Body of pancreas (tissue), 4 donors: ENCODE results near the gene CAPN14. TPM values are rescaled to one million over a fixed set of nuclear protein-coding genes. Genes with fewer than 3 reads are reported as not detected.

Experiments
- ATAC-seq: fragments of 150-250 bp; one replicate; pipeline ENCODE4 v1.9.1; 2016
- DNase-seq, 4 donors: peaks; one replicate each; pipeline ENCODE4 v3.0.0-alpha.2; 2019
- H3K27ac ChIP-seq, 4 donors: fragments of 200-600 bp; sonication (generic); 1 replicate in 3 of 4; 2 replicates in 1 of 4; pipeline versions ENCODE4 v1.5.1 to v1.6.1; 2016 to 2019; ENCODE audit warnings: mild to moderate bottlenecking in 1 of 4, mixed read lengths in 1 of 4, moderate library complexity in 1 of 4
- H3K27me3 ChIP-seq, 2 donors: fragments of 200-600 bp; sonication (generic); one replicate each; pipeline ENCODE4 v1.6.0; 2016; ENCODE audit warnings: mild to moderate bottlenecking in 1 of 2
- H3K36me3 ChIP-seq, 2 donors: fragments of 200-600 bp; sonication (generic); replicated peaks in 1 of 2; 2 replicates each; pipeline ENCODE4 v1.5.1; 2016; ENCODE audit warnings: low read depth in 2 of 2; ENCODE audit not compliant: insufficient read depth in 1 of 2
- H3K4me1 ChIP-seq: fragments of 200-600 bp; sonication (generic); one replicate; pipeline ENCODE4 v1.6.0; 2016
- H3K4me3 ChIP-seq, 2 donors: fragments of 200-600 bp; sonication (generic); 1 replicate in 1 of 2; 2 replicates in 1 of 2; pipeline ENCODE4 v1.5.1; 2016 to 2019
- H3K9me3 ChIP-seq, 3 donors: fragments of 200-600 bp; sonication (generic); 1 replicate in 2 of 3; 2 replicates in 1 of 3; pipeline ENCODE4 v1.5.1; 2016
- POLR2A ChIP-seq, 3 donors: fragments of 450-650 bp; IDR thresholded peaks; one replicate each; pipeline ENCODE4 v1.6.1; 2016; ENCODE audit warnings: antibody characterized with exemption in 3 of 3, mild to moderate bottlenecking in 2 of 3
- WGBS, 2 donors: methylation state at CpG; one replicate each; pipeline ENCODE4 v1.1.5; 2017; 5-methylcytosine and 5-hydroxymethylcytosine counted together
- intact Hi-C: fragments of 100-400 bp; cut with DNase I; formaldehyde crosslinking; loops from one replicate; pipeline ENCODE4 v1.15.1; 2023
- total RNA-seq, 2 donors: library from RNA; depleted of rRNA; stranded (reverse); fragments of >200 nt; gene quantifications; one replicate each; pipeline ENCODE4 v1.1.0, GENCODE V29; 2016
- TF ChIP-seq, protein P1 (sequence below), 7 experiments: fragments of 450-650 bp in 4 of 7; fragments of 200-600 bp in 3 of 7; sonication (generic) in 3 of 7; IDR thresholded peaks; one replicate each; pipeline ENCODE4 v1.5.1; 2016 to 2019; ENCODE audit warnings: antibody characterized with exemption in 7 of 7

CAPN14 gene
- total RNA-seq, 2 donors from 2014 or later: not detected

DNA sequence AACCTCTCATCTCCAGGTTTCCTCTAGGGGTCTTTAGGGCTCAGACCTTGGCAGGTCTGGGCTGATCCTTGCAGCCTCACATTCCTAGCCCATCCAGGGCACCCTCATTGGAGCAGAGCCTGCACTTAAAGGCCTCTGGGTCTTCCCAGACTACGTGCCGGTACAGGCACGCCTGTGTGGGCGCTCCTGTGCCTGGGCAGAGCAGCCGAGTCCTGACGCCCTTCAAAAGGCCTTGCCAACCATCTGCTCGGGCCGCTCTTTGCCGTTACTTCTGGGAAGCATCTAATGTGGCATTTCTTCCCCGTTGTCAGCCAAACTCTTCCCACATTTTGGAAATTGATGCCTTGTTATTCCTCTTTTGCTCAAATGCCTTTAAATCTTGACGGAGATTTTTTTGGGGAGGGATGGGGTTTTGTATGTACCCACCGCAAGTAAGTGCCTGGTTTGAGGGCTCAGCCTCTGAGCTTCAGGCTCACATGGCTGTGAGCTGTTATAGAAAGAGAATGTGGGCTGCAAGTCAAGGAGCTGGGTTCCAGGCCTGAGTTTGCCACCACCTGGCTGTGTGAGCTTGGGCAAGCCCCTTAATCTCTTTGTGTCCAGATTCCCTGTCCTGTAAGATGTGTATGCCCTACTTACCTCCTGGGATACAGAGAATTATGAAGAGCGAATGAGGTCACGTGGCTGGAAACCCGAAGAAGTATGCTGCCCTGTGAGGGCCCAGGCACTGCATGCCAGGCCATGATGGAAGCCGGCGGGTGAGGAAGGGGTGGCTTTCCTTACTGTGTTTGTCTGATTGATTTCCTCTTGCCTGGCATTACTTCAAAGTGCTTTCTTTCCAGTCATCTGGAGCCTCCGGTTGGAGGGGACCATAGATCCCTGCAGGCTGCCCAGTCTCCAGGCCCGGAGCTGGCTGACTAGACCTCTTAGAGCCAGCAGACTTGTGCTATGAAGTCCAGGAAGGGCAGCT is 37.2 kb upstream of the CAPN14 start:
- Histone ChIP-seq H3K27ac (no peak overlapping the region), H3K36me3 (no peaks in the 10 kb centered on the region), H3K27me3 (no peaks in the 10 kb centered on the region), H3K4me1 (no peaks in the 10 kb centered on the region), H3K4me3 (no peak overlapping the region), H3K9me3 (no peaks in the 10 kb centered on the region)
- WGBS, 2 donors: 82 to 85% methylated on average over 18 to 19 of the region's 19 CpGs
- DNase-seq (no peak), ATAC-seq (no peak)
- intact Hi-C loops: no loop called here
- no peak for TF ChIP-seq POLR2A (IDR thresholded peaks at IDR 0.05)
- TF ChIP-seq, protein P1, sequence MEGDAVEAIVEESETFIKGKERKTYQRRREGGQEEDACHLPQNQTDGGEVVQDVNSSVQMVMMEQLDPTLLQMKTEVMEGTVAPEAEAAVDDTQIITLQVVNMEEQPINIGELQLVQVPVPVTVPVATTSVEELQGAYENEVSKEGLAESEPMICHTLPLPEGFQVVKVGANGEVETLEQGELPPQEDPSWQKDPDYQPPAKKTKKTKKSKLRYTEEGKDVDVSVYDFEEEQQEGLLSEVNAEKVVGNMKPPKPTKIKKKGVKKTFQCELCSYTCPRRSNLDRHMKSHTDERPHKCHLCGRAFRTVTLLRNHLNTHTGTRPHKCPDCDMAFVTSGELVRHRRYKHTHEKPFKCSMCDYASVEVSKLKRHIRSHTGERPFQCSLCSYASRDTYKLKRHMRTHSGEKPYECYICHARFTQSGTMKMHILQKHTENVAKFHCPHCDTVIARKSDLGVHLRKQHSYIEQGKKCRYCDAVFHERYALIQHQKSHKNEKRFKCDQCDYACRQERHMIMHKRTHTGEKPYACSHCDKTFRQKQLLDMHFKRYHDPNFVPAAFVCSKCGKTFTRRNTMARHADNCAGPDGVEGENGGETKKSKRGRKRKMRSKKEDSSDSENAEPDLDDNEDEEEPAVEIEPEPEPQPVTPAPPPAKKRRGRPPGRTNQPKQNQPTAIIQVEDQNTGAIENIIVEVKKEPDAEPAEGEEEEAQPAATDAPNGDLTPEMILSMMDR (IDR thresholded peaks at IDR 0.05): no peak

DNA sequence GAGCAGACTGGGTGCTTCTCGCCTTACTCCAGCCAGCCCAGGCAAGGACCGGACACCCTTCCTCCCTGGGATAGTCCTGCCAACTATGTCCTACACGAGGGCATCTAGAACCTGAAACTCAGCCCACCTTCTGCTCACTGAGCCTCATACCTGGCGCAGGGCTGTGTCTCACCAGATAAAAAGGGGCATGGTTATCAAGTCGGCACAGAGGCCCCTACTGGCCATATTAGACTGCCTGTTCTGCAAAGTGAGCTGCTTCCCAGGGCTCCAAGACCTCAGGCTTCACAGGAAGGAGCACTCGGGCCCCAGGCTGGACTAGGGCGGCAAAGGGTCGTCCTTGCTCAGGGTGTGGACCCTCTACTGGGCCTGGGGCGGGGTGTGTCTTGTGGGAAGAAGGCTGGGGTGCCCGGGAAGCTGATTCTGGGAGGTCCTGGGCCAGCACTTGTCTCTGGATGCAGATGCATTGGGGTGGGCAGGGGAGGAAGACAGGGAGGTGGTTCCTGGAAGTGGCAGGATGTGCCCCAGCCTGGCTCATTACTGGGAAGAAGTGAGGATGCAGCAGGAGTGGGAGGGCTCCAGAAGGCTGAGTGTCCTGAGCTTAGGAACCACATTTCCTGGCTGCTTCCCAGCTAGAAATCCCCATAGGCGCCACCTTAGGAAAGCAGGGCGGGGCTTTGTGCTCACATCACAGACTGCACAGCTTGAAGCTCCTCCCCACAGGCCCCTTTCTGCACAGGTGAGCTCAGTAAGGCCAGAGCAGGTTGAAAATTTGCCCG is 36.2 kb upstream of the CAPN14 start:
- TF ChIP-seq POLR2A (IDR thresholded peaks at IDR 0.05): no peak
- TF ChIP-seq, protein P1 (IDR thresholded peaks at IDR 0.05): no peak
- Histone ChIP-seq H3K4me3 (no peak overlapping the region), H3K4me1 (no peaks in the 10 kb centered on the region), H3K9me3 (no peaks in the 10 kb centered on the region), H3K27ac (no peak overlapping the region), H3K27me3 (no peaks in the 10 kb centered on the region), H3K36me3 (no peaks in the 10 kb centered on the region)
- DNase-seq: no peak
- 74 to 79% methylated on average over 7 to 13 of the region's 13 CpGs for WGBS, 2 donors
- intact Hi-C loops: no loop called here
- ATAC-seq: no peak

DNA sequence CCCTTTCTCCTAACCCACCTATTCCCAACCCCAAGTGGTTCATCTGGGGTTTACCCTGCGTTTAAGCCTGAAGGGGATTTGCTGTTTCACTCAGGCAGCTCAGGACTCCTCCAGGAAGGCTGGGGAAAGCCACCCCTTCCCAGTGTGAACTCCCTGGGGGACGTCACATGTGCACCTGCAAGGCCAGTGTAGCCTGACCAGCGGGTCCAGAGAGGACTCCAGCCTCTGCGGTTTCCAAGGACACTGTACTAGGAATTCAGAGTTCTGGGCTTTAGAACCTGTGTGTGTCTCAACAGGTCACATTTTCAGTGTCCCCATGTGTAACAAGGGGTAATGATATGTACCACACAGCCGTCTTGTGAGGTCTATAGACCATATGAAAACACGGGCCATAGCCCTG is 34.5 kb upstream of the CAPN14 start:
- no peak overlapping the region for H3K4me3 ChIP-seq
- ATAC-seq: no peak
- no peak for TF ChIP-seq POLR2A (IDR thresholded peaks at IDR 0.05)
- TF ChIP-seq, protein P1 (IDR thresholded peaks at IDR 0.05): no peak
- no peak overlapping the region for H3K27ac ChIP-seq
- WGBS, 2 donors: 74 to 100% methylated on average over 1 to 6 of the region's 6 CpGs
- no peaks in the 10 kb centered on the region for H3K9me3 ChIP-seq
- H3K36me3 ChIP-seq: no peaks in the 10 kb centered on the region
- intact Hi-C loops: no loop called here
- no peak for DNase-seq
- no peaks in the 10 kb centered on the region for H3K4me1 ChIP-seq
- H3K27me3 ChIP-seq: no peaks in the 10 kb centered on the region

DNA sequence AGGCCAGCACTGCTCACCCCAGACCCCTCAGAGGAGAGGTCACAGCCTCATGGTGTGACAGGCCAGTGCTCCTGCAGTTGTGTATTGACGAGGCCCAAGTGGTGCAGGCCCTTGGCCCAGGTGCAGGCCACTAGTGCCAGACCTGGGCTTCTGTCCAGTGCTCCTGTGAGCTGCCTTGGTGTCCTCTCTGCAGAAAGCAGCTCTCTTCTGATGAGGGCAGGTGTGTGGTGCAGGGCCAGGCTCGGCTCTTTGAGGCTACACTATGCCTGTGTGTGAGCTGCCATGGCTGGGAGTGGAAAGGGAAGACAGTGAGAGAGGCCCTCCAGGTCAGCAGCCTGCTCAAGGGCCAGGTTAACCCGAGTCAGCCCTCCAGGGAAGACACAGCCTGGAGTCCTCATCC is 33.7 kb upstream of the CAPN14 start:
- ATAC-seq (no peak), DNase-seq (no peak)
- Histone ChIP-seq H3K27ac (no peak overlapping the region), H3K27me3 (no peaks in the 10 kb centered on the region), H3K36me3 (no peaks in the 10 kb centered on the region), H3K4me1 (no peaks in the 10 kb centered on the region), H3K9me3 (no peaks in the 10 kb centered on the region), H3K4me3 (no peak overlapping the region)
- intact Hi-C loops: no loop called here
- WGBS, 2 donors: 77 to 95% methylated on average over 2 to 3 of the region's 3 CpGs
- TF ChIP-seq, protein P1 (IDR thresholded peaks at IDR 0.05): no peak
- TF ChIP-seq POLR2A (IDR thresholded peaks at IDR 0.05): no peak
